DOHH2 (cell line): ENCODE results near the gene GMPR.
"Not testable (repeated sequence)": the region's sequence is repeated elsewhere in the genome, so short reads cannot be mapped to it uniquely, and the experiment has no call there.

Source experiments
- CTCF ChIP-seq: fragments of 200-600 bp; sonication (generic); IDR thresholded peaks from one replicate; pipeline ENCODE4 v1.5.1; 2014; ENCODE audit warnings: antibody characterized with exemption, mild to moderate bottlenecking, low read depth, low read length; ENCODE audit not compliant: poor library complexity, severe bottlenecking
- EZH2phosphoT487 ChIP-seq: fragments of 200-600 bp; sonication (generic); IDR thresholded peaks from 2 replicates; pipeline ENCODE4 v1.6.1; 2017; ENCODE audit warnings: borderline replicate concordance, mild to moderate bottlenecking, antibody characterized with exemption, low read length, moderate library complexity, mixed read lengths

DNA sequence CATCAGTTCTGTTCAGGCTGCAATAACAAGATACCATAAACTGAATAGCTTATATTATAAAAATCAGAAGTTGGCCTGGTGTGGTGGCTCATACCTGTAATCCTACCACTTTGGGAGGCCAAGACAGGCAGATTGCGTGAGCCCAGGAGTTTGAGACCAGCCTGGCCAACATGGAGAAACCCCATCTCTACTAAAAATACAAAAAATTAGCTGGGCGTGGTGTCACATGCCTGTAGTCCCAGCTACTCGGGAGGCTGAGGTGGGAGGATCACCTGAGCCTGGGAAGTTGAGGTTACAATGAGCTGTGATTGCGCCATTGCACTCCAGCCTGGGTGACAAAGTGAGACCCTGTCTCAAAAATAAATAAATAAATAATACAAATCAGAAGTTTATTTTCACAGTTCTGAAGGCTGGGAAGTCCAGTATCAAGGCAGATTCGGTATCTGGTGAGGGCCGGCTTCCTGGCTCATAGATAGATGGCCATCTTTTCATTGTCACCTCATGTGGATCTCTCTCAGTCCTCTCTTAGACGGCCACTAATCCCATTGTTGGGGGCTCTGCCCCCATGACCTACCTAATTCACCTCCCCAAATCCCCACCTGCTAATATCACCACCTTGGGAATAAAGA lies 31.2 kb downstream of the GMPR start:
- not testable (repeated sequence) for TF ChIP-seq CTCF, EZH2phosphoT487
